Measurements from ENCODE around the gene EDDM3A. TPM values are rescaled to one million over a fixed set of nuclear protein-coding genes. Genes with fewer than 3 reads are reported as not detected.

Gene EDDM3A
- polyA plus RNA-seq, 1 donor (not counting 4 experiments of a cell fraction or from before 2014, with no cell fraction given): not detected

GRCh38 chr14:20794644-20795369 is 49.1 kb downstream of the EDDM3A start:
- no peak for DNase-seq (ENCODE audit: low read depth, low spot score)
- Histone ChIP-seq H4K20me1 (ENCODE audit: control insufficient read depth, extremely low read depth, insufficient read depth, low read length) (no peaks in the 10 kb centered on the region), H2AFZ (ENCODE audit: control insufficient read depth, low read length) (no peak overlapping the region), H3K27ac (ENCODE audit: control insufficient read depth, insufficient read depth, low read length) (no peak overlapping the region), H3K9me1 (ENCODE audit: control insufficient read depth, extremely low read depth, insufficient read depth, low read length) (no peaks in the 10 kb centered on the region), H3K4me1 (ENCODE audit: control insufficient read depth, extremely low read depth, insufficient read depth, low read length) (no peaks in the 10 kb centered on the region), H3K36me3 (ENCODE audit: control insufficient read depth in 2 of 2, extremely low read depth in 1 of 2, insufficient read depth in 2 of 2, low read length in 2 of 2) (no peaks in the 10 kb centered on the region), H3K4me3 (ENCODE audit: control insufficient read depth in 2 of 3, extremely low read depth in 1 of 3, insufficient read depth in 2 of 3, low read depth in 1 of 3, low read length in 3 of 3) (no peak overlapping the region), H3K79me2 (ENCODE audit: control insufficient read depth, insufficient read depth, low read length) (no peaks in the 10 kb centered on the region), H3K9me3 (ENCODE audit: control insufficient read depth, low read depth, low read length) (no peaks in the 10 kb centered on the region), H3K27me3 (ENCODE audit: control insufficient read depth, extremely low read depth, insufficient read depth, low read length) (no peaks in the 10 kb centered on the region), H3K9ac (ENCODE audit: control insufficient read depth, extremely low read depth, insufficient read depth, low read length) (no peak overlapping the region), H3K4me2 (ENCODE audit: control insufficient read depth, extremely low read depth, insufficient read depth, low read depth, low read length) (no peak overlapping the region)
- no peak for TF ChIP-seq EZH2 (IDR thresholded peaks at IDR 0.05; ENCODE audit: low read length)
- no peak for TF ChIP-seq CTCF (optimal IDR thresholded peaks at IDR 0.05 in 1 of 3, IDR thresholded peaks at IDR 0.05 in 1 of 3, conservative IDR thresholded peaks at IDR 0.05 in 1 of 3; ENCODE audit: extremely low read depth in 1 of 3, insufficient read depth in 2 of 3, low read length in 3 of 3)
- no peak for FAIRE-seq
- dilution Hi-C loops (cut with MboI; ENCODE audit: extremely low pct_ligation_motif_present, low sequenced_read_pairs): no loop called here

- TF ChIP-seq EZH2 (IDR thresholded peaks at IDR 0.05; ENCODE audit: low read length) (no peak), CTCF (optimal IDR thresholded peaks at IDR 0.05 in 1 of 3, IDR thresholded peaks at IDR 0.05 in 1 of 3, conservative IDR thresholded peaks at IDR 0.05 in 1 of 3; ENCODE audit: extremely low read depth in 1 of 3, insufficient read depth in 2 of 3, low read length in 3 of 3) (no peak)
- H3K9me3 ChIP-seq (ENCODE audit: control insufficient read depth, low read depth, low read length): no peaks in the 10 kb centered on the region
- no peaks in the 10 kb centered on the region for H3K36me3 ChIP-seq (ENCODE audit: control insufficient read depth in 2 of 2, extremely low read depth in 1 of 2, insufficient read depth in 2 of 2, low read length in 2 of 2)
- no peak overlapping the region for H2AFZ ChIP-seq (ENCODE audit: control insufficient read depth, low read length)
- no peak overlapping the region for H3K4me3 ChIP-seq (ENCODE audit: control insufficient read depth in 2 of 3, extremely low read depth in 1 of 3, insufficient read depth in 2 of 3, low read depth in 1 of 3, low read length in 3 of 3)
- no peaks in the 10 kb centered on the region for H4K20me1 ChIP-seq (ENCODE audit: control insufficient read depth, extremely low read depth, insufficient read depth, low read length)
- H3K27me3 ChIP-seq (ENCODE audit: control insufficient read depth, extremely low read depth, insufficient read depth, low read length): no peaks in the 10 kb centered on the region
- H3K9me1 ChIP-seq (ENCODE audit: control insufficient read depth, extremely low read depth, insufficient read depth, low read length): no peaks in the 10 kb centered on the region
- no peaks in the 10 kb centered on the region for H3K4me1 ChIP-seq (ENCODE audit: control insufficient read depth, extremely low read depth, insufficient read depth, low read length)
- DNase-seq (ENCODE audit: low read depth, low spot score) (no peak), FAIRE-seq (no peak)
- dilution Hi-C loops (cut with MboI; ENCODE audit: extremely low pct_ligation_motif_present, low sequenced_read_pairs): no loop called here
- H3K27ac ChIP-seq (ENCODE audit: control insufficient read depth, insufficient read depth, low read length): no peak overlapping the region
- no peaks in the 10 kb centered on the region for H3K79me2 ChIP-seq (ENCODE audit: control insufficient read depth, insufficient read depth, low read length)
- no peak overlapping the region for H3K4me2 ChIP-seq (ENCODE audit: control insufficient read depth, extremely low read depth, insufficient read depth, low read depth, low read length)
- H3K9ac ChIP-seq (ENCODE audit: control insufficient read depth, extremely low read depth, insufficient read depth, low read length): no peak overlapping the region
Measured at GRCh38 chr14:20797164-20797563, 51.5 kb downstream of the EDDM3A start.

Other genes with a start within 250 kb of the EDDM3A start
- not detected in 3 replicates for gene RNASE10, start 240.3 kb upstream of the EDDM3A start, polyA plus RNA-seq
- not detected in 3 replicates for gene RNASE9, start 184.8 kb upstream of the EDDM3A start, polyA plus RNA-seq
- not detected in 3 replicates for gene RNASE11, start 157.9 kb upstream of the EDDM3A start, polyA plus RNA-seq
- not detected in 3 replicates for gene RNASE12, start 154.5 kb upstream of the EDDM3A start, polyA plus RNA-seq
- not detected in 3 replicates for gene OR6S1, start 104.2 kb upstream of the EDDM3A start, polyA plus RNA-seq
- gene RNASE4, start 61.3 kb upstream of the EDDM3A start, polyA plus RNA-seq: 5.5 to 12.8 TPM (median 9.5 TPM) in 3 replicates
- gene ANG, start 57.1 kb upstream of the EDDM3A start, polyA plus RNA-seq: 3.7 to 4.4 TPM (median 4.0 TPM) in 3 replicates
- not detected in 3 replicates for gene EDDM3B, start 22.5 kb downstream of the EDDM3A start, polyA plus RNA-seq
- gene RNASE6, start 35.4 kb downstream of the EDDM3A start, polyA plus RNA-seq: not detected in 3 replicates
- 0.09 TPM in 1 of 3 replicates, not detected in the others for gene RNASE1, start 57.0 kb downstream of the EDDM3A start, polyA plus RNA-seq
- gene RNASE3, start 145.5 kb downstream of the EDDM3A start, polyA plus RNA-seq: not detected in 3 replicates
- not detected in 3 replicates for gene RNASE2, start 209.6 kb downstream of the EDDM3A start, polyA plus RNA-seq
- 51.3 to 63.5 TPM (median 61.9 TPM) in 3 replicates for gene METTL17, start 244.1 kb downstream of the EDDM3A start, polyA plus RNA-seq

Measured in keratinocyte (primary cell).